Left kidney (tissue), 8 donors: Measurements from ENCODE around the gene DPYSL5. TPM values are rescaled to one million over a fixed set of nuclear protein-coding genes. Genes with fewer than 3 reads are reported as not detected.
A peak's percentile ranks its signal among the peaks of the same experiment; 100 is the strongest.
"Not testable (repeated sequence)": the region's sequence is repeated elsewhere in the genome, so short reads cannot be mapped to it uniquely, and the experiment has no call there.

ENCODE experiments used
- DNase-seq: peaks from one replicate; pipeline ENCODE4 v3.0.0-alpha.2; 2013
- long read RNA-seq, 8 donors: transcript quantifications; one replicate each; lab custom pipeline, GENCODE V29; 2026
- polyA plus RNA-seq: library from polyadenylated mRNA; unstranded; fragments of 120-200 nt; gene quantifications from one replicate; pipeline ENCODE4 v1.2.1, GENCODE V29; 2013; ENCODE audit not compliant: insufficient read length

Gene DPYSL5
- 6.8 TPM for polyA plus RNA-seq
- long read RNA-seq, donor 1, full-length matches to known transcripts: 3 of 3 reads
- long read RNA-seq, donor 1, partial matches to known transcripts: 0 of 3 reads
- long read RNA-seq, donor 1, other reads (novel, unspliced or antisense): 0 of 3 reads
- long read RNA-seq, donor 2, full-length matches to known transcripts: 1 of 1 reads
- long read RNA-seq, donor 2, partial matches to known transcripts: 0 of 1 reads
- long read RNA-seq, donor 2, other reads (novel, unspliced or antisense): 0 of 1 reads
- long read RNA-seq, donor 3: 0 reads
- long read RNA-seq, donor 4: 0 reads
- long read RNA-seq, donor 5, full-length matches to known transcripts: 2 of 2 reads
- long read RNA-seq, donor 5, partial matches to known transcripts: 0 of 2 reads
- long read RNA-seq, donor 5, other reads (novel, unspliced or antisense): 0 of 2 reads
- long read RNA-seq, donor 6, full-length matches to known transcripts: 1 of 1 reads
- long read RNA-seq, donor 6, partial matches to known transcripts: 0 of 1 reads
- long read RNA-seq, donor 6, other reads (novel, unspliced or antisense): 0 of 1 reads
- long read RNA-seq, donor 7, full-length matches to known transcripts: 2 of 2 reads
- long read RNA-seq, donor 7, partial matches to known transcripts: 0 of 2 reads
- long read RNA-seq, donor 7, other reads (novel, unspliced or antisense): 0 of 2 reads
- long read RNA-seq, donor 8: 0 reads

GRCh38 chr2:26847655-26848335, at the start of gene DPYSL5:
Gene DPYSL5 (plus strand): TSS chr2:26848132. CDS start chr2:26898500, 50,368 bp downstream.
- peak; percentile 39 for DNase-seq

DNA sequence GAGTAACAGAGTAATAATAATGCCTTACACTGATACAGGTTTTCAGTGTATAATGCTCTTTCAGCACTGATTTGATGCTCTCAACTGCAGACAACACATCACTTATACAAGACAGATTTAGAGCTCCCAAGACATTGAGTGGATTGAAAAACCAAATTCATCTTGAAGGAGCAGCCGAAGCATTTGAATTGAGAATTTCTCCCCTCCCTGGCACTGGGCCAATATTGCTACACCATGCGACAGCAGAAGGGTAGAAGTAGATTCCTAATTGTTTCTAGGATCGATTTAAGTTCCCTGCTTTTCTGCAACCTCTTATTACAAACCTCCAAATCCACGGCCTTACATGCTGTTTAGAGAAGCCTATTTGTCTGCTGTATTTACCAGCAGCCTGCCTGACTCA, 46.6 kb upstream of the DPYSL5 start:
- no peak for DNase-seq

DNA sequence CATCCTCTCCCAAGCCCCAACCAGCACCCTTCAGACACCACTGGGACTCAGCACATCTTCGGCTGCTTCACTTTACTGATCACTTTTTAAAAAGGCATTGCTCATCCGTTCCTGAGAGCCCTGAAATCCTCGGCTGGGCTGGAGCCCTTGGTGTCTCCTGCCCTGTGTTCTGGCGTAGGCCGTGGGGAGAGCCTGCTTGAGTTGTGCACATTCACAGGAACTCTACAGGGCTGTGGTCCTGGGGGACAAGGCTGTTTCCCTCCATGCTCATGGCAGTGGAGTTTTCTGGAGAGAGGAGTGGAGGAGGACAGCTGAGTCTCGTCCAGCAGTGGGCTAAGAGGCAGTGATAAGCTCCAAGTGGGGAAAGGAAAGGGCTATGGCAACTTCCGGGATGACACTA, 46.1 kb upstream of the DPYSL5 start:
- no peak for DNase-seq

DNA sequence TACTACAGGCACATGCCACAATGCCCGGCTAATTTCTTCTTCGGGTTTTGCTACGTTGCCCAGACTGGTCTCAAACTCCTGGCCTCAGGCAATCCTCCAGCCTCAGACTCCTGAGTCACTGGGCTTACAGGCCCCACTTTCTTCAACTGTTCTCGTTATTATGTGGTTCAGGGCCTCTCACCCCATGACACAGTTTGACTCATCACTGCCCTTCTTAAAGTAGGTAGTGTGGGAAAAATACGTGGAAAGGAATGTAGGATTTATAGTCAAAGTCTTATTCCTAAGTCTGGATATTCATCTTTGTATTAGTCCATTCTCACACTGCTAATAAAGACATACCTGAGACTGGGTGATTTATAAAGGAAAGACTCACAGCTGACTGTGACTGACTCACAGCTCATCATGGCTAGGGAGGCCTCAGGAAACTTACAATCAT, 42.7 kb upstream of the DPYSL5 start:
- DNase-seq: no peak

DNA sequence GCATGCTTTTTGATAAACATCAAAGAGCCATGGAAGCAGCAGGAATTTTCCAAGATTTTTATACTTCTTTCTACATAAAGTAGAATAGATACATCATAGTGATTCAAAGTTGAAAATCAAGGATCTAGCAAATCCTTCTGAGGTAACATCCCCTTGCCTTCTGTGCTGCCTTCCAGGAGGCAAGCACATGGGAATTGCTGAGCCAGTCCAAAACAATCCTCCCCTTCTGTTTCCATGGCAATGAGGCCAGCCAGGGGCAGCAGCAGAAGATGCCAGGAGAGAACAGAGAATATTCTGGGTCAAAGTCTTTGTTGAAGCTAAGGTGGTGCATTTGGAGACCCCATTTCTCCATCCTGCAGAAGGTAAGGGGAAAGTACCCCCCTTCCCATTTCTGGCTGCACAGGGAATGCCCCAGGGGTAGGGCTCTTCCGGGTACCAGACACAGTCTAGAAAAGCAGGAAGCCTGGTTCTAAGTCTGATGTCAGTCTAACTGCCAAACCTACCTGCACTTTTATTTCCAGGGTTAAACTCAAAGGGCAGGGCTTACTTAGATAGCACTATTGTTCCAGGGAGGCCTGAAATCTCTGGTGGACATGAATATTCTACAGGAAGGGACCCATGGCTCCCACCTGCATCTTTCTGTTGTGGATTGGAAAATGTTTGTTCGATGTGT, 40.0 kb upstream of the DPYSL5 start:
- DNase-seq: peak; percentile 46

DNA sequence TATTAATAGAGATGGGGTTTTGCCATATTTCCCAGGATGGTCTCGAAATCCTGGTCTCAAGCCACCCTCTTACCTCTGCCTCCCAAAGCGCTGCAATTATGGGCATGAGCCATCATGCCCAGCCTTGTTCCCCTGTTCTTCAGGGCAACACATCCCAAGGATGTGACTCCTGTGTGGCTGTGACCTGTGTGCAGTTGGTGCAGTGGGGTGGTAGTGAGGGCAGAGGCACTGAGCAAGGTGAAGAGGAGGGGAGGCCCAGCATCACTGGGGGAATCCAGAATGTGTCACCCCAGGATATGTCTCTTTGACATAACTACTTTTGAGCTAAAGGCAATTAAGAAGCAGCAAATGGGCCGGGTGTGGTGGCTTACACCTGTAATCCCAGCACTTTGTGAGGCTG, 38.7 kb upstream of the DPYSL5 start:
- no peak for DNase-seq

GRCh38 chr2:26809876-26810577, 37.9 kb upstream of the DPYSL5 start:
- no peak for DNase-seq

- DNase-seq: no peak
Measured at GRCh38 chr2:26811261-26811660, 36.7 kb upstream of the DPYSL5 start.

DNA sequence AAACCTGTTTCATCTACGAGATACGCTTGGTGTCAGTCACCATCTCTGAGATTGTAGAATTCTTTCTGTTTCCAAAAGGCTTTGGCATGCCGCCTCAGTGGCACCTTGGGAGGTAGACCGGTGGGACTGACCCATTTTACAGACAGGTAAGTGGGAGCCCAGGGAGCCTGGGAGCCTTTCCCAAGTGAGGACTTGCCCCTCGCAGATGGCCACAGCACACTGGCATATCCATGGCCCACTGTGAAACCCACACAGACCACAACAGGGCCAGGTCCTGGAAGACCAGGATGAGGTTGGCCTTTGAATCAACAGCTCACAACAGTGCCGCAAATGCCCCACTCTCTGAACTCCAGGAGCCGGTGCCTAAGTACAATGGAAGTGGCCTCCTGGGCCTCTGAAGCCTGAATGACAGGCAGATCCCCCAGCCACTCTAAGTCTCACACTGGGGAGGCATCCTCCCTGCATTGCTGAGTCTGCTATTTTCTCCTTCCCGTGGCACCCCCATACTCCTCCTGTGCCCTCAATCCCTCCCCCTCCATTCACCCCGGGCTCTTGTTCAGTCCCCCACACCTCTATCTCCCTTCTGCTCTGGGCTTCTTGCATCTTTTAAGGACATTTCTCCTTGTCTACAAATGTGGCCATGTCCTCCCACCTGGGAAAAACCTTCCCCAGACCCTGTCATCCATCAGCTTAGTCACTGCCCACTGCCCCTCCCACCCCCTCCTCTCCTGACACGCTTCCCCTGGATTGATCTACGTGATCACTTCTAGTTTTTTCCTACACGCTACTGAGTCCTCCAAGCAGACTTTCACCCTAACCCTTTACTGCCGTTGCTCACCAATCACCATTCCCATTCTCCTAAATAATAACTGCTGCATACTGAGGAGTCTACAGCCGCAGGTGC, 35.9 kb upstream of the DPYSL5 start:
- DNase-seq: no peak

GRCh38 chr2:26812731-26813130, 35.2 kb upstream of the DPYSL5 start:
- DNase-seq: no peak

DNA sequence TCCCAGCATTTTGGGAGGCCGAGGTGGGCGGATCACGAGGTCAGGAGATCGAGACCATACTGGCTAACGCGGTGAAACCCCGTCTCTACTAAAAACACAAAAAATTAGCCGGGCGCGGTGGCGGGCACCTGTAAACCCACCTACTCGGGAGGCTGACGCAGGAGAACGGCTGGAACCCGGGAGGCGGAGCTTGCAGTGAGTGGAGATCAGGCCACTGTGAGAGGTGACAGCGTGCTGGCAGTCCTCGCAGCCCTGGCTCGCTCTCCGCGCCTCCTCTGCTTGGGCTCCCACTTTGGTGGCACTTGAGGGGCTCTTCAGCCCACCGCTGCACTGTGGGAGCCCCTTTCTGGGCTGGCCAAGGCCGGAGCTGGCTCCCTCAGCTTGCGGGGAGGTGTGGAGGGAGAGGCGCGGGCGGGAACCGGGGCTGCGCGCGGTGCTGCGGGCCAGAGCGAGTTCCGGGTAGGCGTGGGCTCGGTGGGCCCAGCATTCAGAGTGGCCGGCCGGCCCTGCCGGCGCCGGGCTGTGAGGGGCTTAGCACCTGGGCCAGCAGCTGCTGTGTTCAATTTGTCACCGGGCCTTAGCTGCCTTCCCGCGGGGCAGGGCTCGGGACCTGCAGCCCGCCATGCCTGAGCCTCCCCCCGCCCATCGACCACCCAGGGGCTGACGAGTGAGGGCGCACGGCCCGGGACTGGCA, 33.7 kb upstream of the DPYSL5 start:
- not testable (repeated sequence) for DNase-seq

DNA sequence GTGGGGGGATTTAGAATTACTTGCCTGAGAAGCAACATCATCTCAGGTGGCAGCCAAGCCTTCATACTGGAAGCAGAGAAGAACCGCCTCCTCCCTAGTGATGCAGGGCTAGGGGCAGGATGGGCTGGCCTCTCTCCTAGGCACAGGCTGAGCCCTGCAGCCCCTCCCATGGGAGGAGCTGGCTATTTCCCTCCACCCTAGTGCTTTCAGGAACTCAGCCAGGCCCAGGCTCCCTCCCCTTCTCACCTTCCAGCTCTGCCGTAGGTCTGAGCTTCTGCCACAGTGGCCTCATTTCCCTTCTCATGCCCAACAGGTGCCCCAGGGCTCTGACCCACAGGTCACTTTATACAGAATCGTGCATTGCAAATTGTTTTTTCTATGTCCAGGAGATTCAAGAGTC, 31.0 kb upstream of the DPYSL5 start:
- DNase-seq: no peak

GRCh38 chr2:26818255-26818654, 29.7 kb upstream of the DPYSL5 start:
- no peak for DNase-seq

- no peak for DNase-seq
Measured at GRCh38 chr2:26818972-26819371, 29.0 kb upstream of the DPYSL5 start.

GRCh38 chr2:26820932-26821331, 27.0 kb upstream of the DPYSL5 start:
- DNase-seq: no peak

- no peak for DNase-seq
Measured at GRCh38 chr2:26822877-26823276, 25.1 kb upstream of the DPYSL5 start.

DNA sequence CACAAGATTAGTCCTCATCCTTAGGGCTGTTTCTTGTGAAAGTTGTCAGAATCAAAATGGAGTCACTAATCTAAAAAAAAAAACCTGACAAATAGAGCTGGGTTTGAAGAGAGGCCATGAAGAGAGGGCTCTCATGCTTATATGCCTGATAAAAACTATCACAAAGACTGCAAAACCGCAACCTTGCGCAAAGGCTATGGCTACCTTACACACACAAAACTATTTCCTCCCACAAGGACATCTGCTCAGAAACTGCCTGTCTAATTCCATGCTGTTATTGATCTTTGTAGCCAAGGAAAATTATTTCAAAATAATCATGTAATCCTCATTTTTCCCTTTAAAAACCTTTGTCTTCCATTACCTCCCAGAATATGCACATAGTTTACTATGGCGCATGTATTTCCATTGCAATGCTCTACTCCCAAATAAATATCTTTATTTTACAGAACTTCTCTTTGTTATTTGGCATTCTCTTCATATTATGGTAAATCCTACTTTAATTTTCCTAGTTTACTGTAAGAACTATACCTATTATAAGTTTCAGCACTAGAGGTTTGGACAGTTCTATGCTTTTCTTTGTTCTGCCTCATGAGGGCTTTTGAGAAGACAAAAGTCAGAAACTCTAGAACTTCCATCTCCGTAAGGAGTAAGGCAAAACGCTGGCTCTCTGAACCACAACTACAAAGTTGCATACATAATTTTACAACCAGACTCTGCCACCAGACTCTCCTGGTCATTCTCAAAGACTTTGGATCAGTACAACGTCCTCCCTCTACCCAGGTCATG, 9.6 kb upstream of the DPYSL5 start:
- DNase-seq: peak; percentile 55

- no peak for DNase-seq
Measured at GRCh38 chr2:26840937-26841610, 6.9 kb upstream of the DPYSL5 start.
